ENCODE measurements around the gene KCNMA1. TPM values are rescaled to one million over a fixed set of nuclear protein-coding genes. Genes with fewer than 3 reads are reported as not detected.
"Not testable (repeated sequence)": the region's sequence is repeated elsewhere in the genome, so short reads cannot be mapped to it uniquely, and the experiment has no call there.

KCNMA1 gene
- total RNA-seq, 2 donors from 2014 or later: 29.1 to 37.9 TPM

DNA sequence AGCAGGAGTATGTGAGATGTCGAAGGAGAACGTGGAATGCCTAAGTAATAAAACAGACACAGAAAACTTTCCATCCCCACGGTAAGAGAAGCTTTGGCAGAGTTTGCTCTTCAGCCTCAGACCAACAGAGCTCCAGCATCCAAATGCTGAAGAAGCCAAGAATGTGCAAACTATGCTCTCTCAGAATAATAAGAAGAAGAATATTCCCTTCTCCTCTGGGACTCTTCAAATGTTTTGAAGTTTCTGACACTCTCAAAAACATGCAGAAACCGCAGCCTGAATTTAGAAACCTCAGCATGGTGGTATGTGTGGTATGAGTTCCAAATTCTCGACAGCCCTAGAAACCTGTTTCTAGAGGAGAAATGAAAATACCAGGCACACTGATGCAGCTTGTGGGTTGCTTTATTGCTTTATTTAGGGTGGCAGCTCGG is 113.3 kb downstream of the KCNMA1 start:
- H3K9me3 ChIP-seq: no peaks in the 10 kb centered on the region
- WGBS: 15% methylated on average over 6 of the region's 6 CpGs
- no peak for DNase-seq (ENCODE audit: low spot score)
- H3K4me1 ChIP-seq (replicated peaks): no peaks in the 10 kb centered on the region
- no peaks in the 10 kb centered on the region for H3K36me3 ChIP-seq
- no peak overlapping the region for H3K27ac ChIP-seq
- intact Hi-C loops (cut with DNase I): no loop called here
- H3K27me3 ChIP-seq (replicated peaks; ENCODE audit: insufficient read depth): no peaks in the 10 kb centered on the region
- TF ChIP-seq POLR2AphosphoS5 (IDR thresholded peaks at IDR 0.05): no peak
- TF ChIP-seq POLR2A (IDR thresholded peaks at IDR 0.05): no peak
- no peak overlapping the region for H3K4me3 ChIP-seq

DNA sequence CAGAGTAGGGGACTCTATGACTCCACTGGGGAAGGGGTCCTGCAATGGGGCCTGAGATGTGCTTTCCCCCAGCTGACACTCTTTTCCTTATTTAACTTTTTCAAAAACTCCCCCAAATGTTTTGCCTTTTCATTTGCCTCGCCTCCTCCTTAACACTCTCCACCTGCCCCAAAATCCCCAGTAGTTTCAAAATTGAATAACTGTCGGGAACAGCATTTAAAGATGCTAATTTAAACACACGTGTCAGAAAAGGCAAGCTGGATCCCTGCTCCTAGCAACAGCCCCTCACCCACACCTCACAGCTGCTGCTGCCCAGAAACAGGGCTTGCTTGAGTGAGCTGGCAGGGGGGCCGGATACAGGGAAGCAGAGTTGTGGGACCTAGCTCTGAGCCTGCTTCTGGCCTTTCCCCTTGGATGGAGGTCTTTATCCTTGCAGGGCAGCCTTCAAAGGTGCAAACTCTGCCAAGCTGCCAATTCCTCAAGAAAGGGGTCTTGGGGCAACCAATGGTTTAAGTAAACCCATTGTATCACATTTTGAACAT is 115.3 kb downstream of the KCNMA1 start:
- H3K27me3 ChIP-seq (replicated peaks; ENCODE audit: insufficient read depth): no peaks in the 10 kb centered on the region
- WGBS: 89% methylated on average over 4 of the region's 4 CpGs
- DNase-seq (ENCODE audit: low spot score): no peak
- no peaks in the 10 kb centered on the region for H3K4me1 ChIP-seq (replicated peaks)
- no peaks in the 10 kb centered on the region for H3K36me3 ChIP-seq
- no peaks in the 10 kb centered on the region for H3K9me3 ChIP-seq
- H3K4me3 ChIP-seq: no peak overlapping the region
- TF ChIP-seq, protein P1, sequence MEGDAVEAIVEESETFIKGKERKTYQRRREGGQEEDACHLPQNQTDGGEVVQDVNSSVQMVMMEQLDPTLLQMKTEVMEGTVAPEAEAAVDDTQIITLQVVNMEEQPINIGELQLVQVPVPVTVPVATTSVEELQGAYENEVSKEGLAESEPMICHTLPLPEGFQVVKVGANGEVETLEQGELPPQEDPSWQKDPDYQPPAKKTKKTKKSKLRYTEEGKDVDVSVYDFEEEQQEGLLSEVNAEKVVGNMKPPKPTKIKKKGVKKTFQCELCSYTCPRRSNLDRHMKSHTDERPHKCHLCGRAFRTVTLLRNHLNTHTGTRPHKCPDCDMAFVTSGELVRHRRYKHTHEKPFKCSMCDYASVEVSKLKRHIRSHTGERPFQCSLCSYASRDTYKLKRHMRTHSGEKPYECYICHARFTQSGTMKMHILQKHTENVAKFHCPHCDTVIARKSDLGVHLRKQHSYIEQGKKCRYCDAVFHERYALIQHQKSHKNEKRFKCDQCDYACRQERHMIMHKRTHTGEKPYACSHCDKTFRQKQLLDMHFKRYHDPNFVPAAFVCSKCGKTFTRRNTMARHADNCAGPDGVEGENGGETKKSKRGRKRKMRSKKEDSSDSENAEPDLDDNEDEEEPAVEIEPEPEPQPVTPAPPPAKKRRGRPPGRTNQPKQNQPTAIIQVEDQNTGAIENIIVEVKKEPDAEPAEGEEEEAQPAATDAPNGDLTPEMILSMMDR (IDR thresholded peaks at IDR 0.05): no peak
- TF ChIP-seq POLR2A (IDR thresholded peaks at IDR 0.05) (no peak), POLR2AphosphoS5 (IDR thresholded peaks at IDR 0.05) (no peak)
- intact Hi-C loops (cut with DNase I): no loop called here
- no peak overlapping the region for H3K27ac ChIP-seq

DNA sequence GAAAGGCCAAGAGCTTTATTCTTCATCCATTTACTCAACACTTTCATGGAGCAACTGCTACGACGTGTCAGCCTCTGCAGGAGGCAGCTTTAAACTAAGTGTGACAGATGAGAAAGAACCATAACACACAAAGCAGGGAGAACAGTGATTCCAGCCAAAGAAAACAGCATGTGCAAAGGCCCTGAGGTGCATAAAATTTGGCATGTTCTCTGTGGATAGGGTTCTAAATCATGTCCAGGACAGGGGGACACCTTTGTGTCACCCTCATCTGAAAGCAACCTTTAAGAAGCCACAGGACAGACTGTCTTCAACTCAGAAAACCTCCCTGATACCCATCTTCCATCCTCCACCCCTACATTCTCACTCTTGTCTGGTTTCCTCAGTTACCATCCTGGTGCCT is 116.6 kb downstream of the KCNMA1 start:
- no peak for DNase-seq (ENCODE audit: low spot score)
- no peaks in the 10 kb centered on the region for H3K4me1 ChIP-seq (replicated peaks)
- no peaks in the 10 kb centered on the region for H3K9me3 ChIP-seq
- TF ChIP-seq POLR2A (IDR thresholded peaks at IDR 0.05) (no peak), POLR2AphosphoS5 (IDR thresholded peaks at IDR 0.05) (no peak)
- TF ChIP-seq, protein P1 (IDR thresholded peaks at IDR 0.05): no peak
- intact Hi-C loops (cut with DNase I): no loop called here
- 92% methylated on average over 2 of the region's 2 CpGs for WGBS
- no peak overlapping the region for H3K27ac ChIP-seq
- H3K36me3 ChIP-seq: no peaks in the 10 kb centered on the region
- no peaks in the 10 kb centered on the region for H3K27me3 ChIP-seq (replicated peaks; ENCODE audit: insufficient read depth)
- H3K4me3 ChIP-seq: no peak overlapping the region

DNA sequence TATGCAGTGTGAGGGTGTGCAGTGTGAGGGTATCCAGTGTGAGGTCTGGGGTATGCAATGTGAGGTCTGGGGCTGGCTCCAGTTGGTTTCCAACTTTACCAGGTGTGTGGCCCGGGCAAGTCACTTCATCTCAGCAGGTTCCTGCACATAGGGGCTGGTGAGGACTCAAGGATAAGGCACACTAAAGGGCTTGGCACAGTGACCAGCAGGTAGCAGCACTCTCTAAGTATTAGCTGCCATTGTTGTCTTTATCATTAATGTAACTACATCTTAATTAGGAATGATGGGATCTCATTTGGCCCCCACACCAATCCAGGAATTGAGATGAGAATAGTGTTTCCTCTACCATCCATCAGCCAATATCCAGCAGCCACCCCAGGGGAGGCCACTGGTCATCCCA is 117.3 kb downstream of the KCNMA1 start:
- TF ChIP-seq POLR2AphosphoS5 (IDR thresholded peaks at IDR 0.05): no peak
- TF ChIP-seq POLR2A (IDR thresholded peaks at IDR 0.05): no peak
- TF ChIP-seq, protein P1 (IDR thresholded peaks at IDR 0.05): no peak
- Histone ChIP-seq H3K4me3 (no peak overlapping the region), H3K4me1 (replicated peaks) (no peaks in the 10 kb centered on the region), H3K9me3 (no peaks in the 10 kb centered on the region), H3K27me3 (replicated peaks; ENCODE audit: insufficient read depth) (no peaks in the 10 kb centered on the region), H3K36me3 (no peaks in the 10 kb centered on the region), H3K27ac (no peak overlapping the region)
- intact Hi-C loops (cut with DNase I): no loop called here
- no peak for DNase-seq (ENCODE audit: low spot score)
- 100% methylated on average over 1 of the region's 1 CpG for WGBS

DNA sequence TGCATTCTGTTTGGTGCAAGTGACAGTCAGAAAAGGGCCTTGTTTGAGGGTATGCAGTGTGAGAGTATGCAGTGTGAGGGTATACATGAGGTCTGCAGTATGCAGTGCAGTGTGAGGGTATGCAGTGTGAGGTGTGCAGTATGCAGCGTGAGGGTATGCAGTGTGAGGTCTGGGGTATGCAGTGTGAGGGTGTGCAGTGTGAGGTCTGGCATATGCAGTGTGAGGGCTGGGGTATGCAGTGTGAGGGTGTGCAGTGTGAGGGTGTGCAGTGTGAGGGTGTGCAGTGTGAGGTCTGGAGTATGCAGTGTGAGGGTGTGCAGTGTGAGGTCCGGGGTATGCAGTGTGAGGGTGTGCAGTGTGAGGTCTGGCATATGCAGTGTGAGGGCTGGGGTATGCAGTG is 117.8 kb downstream of the KCNMA1 start:
- H3K27me3 ChIP-seq (replicated peaks; ENCODE audit: insufficient read depth); H3K4me1 ChIP-seq (replicated peaks); H3K36me3 ChIP-seq; DNase-seq (ENCODE audit: low spot score); H3K9me3 ChIP-seq; H3K4me3 ChIP-seq; intact Hi-C loops (cut with DNase I); H3K27ac ChIP-seq: not testable (repeated sequence)
- 67% methylated on average over 2 of the region's 2 CpGs for WGBS

DNA sequence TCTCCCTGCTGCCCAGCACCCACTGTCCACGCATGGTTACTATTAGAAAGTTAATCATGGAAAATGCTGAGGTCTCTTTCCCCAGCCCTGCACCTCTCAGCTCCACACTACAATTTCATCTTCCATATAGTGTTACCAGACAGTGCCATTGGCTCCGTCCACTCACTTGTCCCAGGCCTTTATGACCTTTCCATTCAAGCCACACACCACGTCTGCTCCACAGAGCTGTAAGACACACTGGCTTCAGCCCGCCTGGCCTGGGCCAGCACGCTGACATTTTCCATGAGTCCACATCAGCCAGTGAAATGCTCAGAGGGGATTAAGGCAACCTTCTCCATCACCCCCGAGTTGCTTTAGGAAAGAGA is 118.7 kb downstream of the KCNMA1 start:
- Histone ChIP-seq H3K36me3 (no peaks in the 10 kb centered on the region), H3K4me1 (replicated peaks) (no peaks in the 10 kb centered on the region), H3K27me3 (replicated peaks; ENCODE audit: insufficient read depth) (no peaks in the 10 kb centered on the region), H3K9me3 (no peaks in the 10 kb centered on the region), H3K27ac (no peak overlapping the region), H3K4me3 (no peak overlapping the region)
- no peak for DNase-seq (ENCODE audit: low spot score)
- 89% methylated on average over 6 of the region's 6 CpGs for WGBS
- no peak for TF ChIP-seq POLR2AphosphoS5 (IDR thresholded peaks at IDR 0.05)
- TF ChIP-seq, protein P1 (IDR thresholded peaks at IDR 0.05): no peak
- intact Hi-C loops (cut with DNase I): no loop called here
